Measurements from ENCODE around the gene MICAL1. TPM values are rescaled to one million over a fixed set of nuclear protein-coding genes. Genes with fewer than 3 reads are reported as not detected.

MICAL1 gene
- total RNA-seq, 4 donors from 2014 or later: 14.3 to 33.6 (median 21.7) TPM

- peak overlapping the region; percentile 77 to 91 (median 78) for H3K27ac ChIP-seq
- peaks cover 8 to 11% of the 10 kb centered on the region in 2 donors for H3K36me3 ChIP-seq
- peaks cover 10% of the 10 kb centered on the region in 2 donors for H3K4me1 ChIP-seq
- H3K27me3 ChIP-seq: no peaks in the 10 kb centered on the region
- no peak for TF ChIP-seq POLR2A (IDR thresholded peaks at IDR 0.05)
- TF ChIP-seq, protein P1, sequence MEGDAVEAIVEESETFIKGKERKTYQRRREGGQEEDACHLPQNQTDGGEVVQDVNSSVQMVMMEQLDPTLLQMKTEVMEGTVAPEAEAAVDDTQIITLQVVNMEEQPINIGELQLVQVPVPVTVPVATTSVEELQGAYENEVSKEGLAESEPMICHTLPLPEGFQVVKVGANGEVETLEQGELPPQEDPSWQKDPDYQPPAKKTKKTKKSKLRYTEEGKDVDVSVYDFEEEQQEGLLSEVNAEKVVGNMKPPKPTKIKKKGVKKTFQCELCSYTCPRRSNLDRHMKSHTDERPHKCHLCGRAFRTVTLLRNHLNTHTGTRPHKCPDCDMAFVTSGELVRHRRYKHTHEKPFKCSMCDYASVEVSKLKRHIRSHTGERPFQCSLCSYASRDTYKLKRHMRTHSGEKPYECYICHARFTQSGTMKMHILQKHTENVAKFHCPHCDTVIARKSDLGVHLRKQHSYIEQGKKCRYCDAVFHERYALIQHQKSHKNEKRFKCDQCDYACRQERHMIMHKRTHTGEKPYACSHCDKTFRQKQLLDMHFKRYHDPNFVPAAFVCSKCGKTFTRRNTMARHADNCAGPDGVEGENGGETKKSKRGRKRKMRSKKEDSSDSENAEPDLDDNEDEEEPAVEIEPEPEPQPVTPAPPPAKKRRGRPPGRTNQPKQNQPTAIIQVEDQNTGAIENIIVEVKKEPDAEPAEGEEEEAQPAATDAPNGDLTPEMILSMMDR (IDR thresholded peaks at IDR 0.05): peak in 2 of 6 experiments; percentile 23 to 42
- no peaks in the 10 kb centered on the region for H3K9me3 ChIP-seq
- H3K4me3 ChIP-seq (replicated peaks in 1 of 3): peak overlapping the region; percentile 17 to 97 (median 53)
- peak; percentile 66 for DNase-seq
- intact Hi-C loops (cut with DNase I): loop anchor here (10.0 kb wide), 1 partner anchor 56 kb away; the partner anchor contains the start of gene CD164
- 1 to 2% methylated on average over 9 to 22 of the region's 31 CpGs for WGBS, 2 donors
These were observed 14.3 kb downstream of the MICAL1 start for GRCh38 chr6:109441069-109441816.

GRCh38 chr6:109440331-109441068, 15.1 kb downstream of the MICAL1 start, which contains the start of the genes PPIL6 and SMPD2:
PPIL6 (minus strand) TSS chr6:109440628; CDS start chr6:109440590, 38 bp downstream.
SMPD2 (plus strand) TSS chr6:109440724; CDS start chr6:109441122, 398 bp downstream.
- TF ChIP-seq POLR2A (IDR thresholded peaks at IDR 0.05): peak; percentile 50 to 85
- TF ChIP-seq, protein P1 (IDR thresholded peaks at IDR 0.05): peak in 4 of 6 experiments; percentile 12 to 32 (median 28)
- Histone ChIP-seq H3K27me3 (no peaks in the 10 kb centered on the region), H3K9me3 (no peaks in the 10 kb centered on the region), H3K4me3 (replicated peaks in 1 of 3) (peak within 1 kb of the TSS; percentile 27 to 97 (median 53)), H3K4me1 (peaks cover 10% of the 10 kb centered on the region in 2 donors), H3K27ac (peak within 1 kb of the TSS; percentile 80 to 91 (median 85)), H3K36me3 (peaks cover 8 to 10% of the 10 kb centered on the region in 2 donors)
- intact Hi-C loops (cut with DNase I): loop anchor here (10.0 kb wide), 1 partner anchor 56 kb away; the partner anchor contains the start of gene CD164
- WGBS, 2 donors: 2% methylated on average over 8 of the region's 102 CpGs; no CpG with 5 or more reads in 1 of the 2 donors
- peak; percentile 90 to 91 for DNase-seq

- H3K4me3 ChIP-seq (replicated peaks in 1 of 3): no peak overlapping the region
- DNase-seq: no peak
- 88 to 92% methylated on average over 5 of the region's 5 CpGs for WGBS, 2 donors
- no peaks in the 10 kb centered on the region for H3K36me3 ChIP-seq
- no peaks in the 10 kb centered on the region for H3K4me1 ChIP-seq
- no peaks in the 10 kb centered on the region for H3K9me3 ChIP-seq
- intact Hi-C loops (cut with DNase I): no loop called here
- no peaks in the 10 kb centered on the region for H3K27me3 ChIP-seq
- H3K27ac ChIP-seq: no peak overlapping the region
- TF ChIP-seq POLR2A (IDR thresholded peaks at IDR 0.05): no peak
- TF ChIP-seq, protein P1 (IDR thresholded peaks at IDR 0.05): no peak
These were observed 19.5 kb downstream of the MICAL1 start for GRCh38 chr6:109436041-109436440.

GRCh38 chr6:109434456-109434855, 21.1 kb downstream of the MICAL1 start:
- Histone ChIP-seq H3K4me3 (replicated peaks in 1 of 3) (no peak overlapping the region), H3K9me3 (no peaks in the 10 kb centered on the region), H3K27me3 (no peaks in the 10 kb centered on the region), H3K27ac (no peak overlapping the region), H3K4me1 (no peaks in the 10 kb centered on the region), H3K36me3 (no peaks in the 10 kb centered on the region)
- no peak for TF ChIP-seq POLR2A (IDR thresholded peaks at IDR 0.05)
- TF ChIP-seq, protein P1 (IDR thresholded peaks at IDR 0.05): no peak
- intact Hi-C loops (cut with DNase I): no loop called here
- DNase-seq: no peak
- WGBS, 2 donors: 76 to 81% methylated on average over 2 of the region's 2 CpGs

All from thyroid gland (tissue), 4 donors.